Measurements from ENCODE around the gene ZNF576. TPM values are rescaled to one million over a fixed set of nuclear protein-coding genes. Genes with fewer than 3 reads are reported as not detected.

The ZNF576 gene
- total RNA-seq, 1 donor from 2014 or later = 21.9 TPM

GRCh38 chr19:43626838-43627237 lies 30.4 kb downstream of the ZNF576 start:
- no peaks in the 10 kb centered on the region for H3K4me1 ChIP-seq
- no peak overlapping the region for H3K27ac ChIP-seq
- no peak overlapping the region for H3K4me3 ChIP-seq
- DNase-seq (ENCODE audit: extremely low spot score in 2 of 2) = no peak
- no peaks in the 10 kb centered on the region for H3K9me3 ChIP-seq
- no peaks in the 10 kb centered on the region for H3K36me3 ChIP-seq
- TF ChIP-seq, protein P1, sequence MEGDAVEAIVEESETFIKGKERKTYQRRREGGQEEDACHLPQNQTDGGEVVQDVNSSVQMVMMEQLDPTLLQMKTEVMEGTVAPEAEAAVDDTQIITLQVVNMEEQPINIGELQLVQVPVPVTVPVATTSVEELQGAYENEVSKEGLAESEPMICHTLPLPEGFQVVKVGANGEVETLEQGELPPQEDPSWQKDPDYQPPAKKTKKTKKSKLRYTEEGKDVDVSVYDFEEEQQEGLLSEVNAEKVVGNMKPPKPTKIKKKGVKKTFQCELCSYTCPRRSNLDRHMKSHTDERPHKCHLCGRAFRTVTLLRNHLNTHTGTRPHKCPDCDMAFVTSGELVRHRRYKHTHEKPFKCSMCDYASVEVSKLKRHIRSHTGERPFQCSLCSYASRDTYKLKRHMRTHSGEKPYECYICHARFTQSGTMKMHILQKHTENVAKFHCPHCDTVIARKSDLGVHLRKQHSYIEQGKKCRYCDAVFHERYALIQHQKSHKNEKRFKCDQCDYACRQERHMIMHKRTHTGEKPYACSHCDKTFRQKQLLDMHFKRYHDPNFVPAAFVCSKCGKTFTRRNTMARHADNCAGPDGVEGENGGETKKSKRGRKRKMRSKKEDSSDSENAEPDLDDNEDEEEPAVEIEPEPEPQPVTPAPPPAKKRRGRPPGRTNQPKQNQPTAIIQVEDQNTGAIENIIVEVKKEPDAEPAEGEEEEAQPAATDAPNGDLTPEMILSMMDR (IDR thresholded peaks at IDR 0.05) = no peak
- no peak for TF ChIP-seq POLR2A (IDR thresholded peaks at IDR 0.05)
- intact Hi-C loops (cut with DNase I) = no loop called here
- no peaks in the 10 kb centered on the region for H3K27me3 ChIP-seq

DNA sequence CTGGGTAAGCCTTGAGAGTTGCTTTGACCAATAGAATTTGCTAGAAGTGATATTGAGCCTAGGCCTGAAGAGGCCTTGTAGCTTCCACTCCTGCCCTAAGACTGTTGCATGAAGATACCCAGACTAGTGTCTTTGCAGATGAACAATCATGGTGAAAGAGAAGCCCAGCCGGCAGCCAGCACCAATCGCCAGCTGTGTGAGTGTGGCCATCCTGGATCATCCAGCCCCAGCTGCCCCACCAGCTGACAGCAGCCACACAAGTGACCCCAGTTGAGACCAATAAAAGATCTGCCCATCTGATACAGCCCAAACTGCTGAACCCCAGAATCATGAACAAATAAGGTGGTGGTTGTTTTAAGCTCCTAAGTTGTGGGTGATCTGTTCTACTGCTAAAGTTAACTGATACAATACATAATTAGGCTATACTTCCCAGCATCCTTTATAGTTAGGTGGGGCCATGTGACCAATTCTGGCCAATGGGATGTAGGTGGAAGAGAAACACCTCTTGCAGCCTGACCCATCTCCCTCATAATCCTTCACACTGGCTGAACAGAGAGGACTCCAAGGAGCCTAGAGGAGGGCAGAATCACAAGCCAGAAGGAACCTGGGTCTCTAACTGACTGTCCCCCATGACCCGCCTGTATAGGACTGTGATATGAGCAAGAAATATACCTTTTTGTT lies 32.4 kb downstream of the ZNF576 start:
- DNase-seq (ENCODE audit: extremely low spot score in 2 of 2) = no peak
- H3K27me3 ChIP-seq = no peaks in the 10 kb centered on the region
- H3K4me3 ChIP-seq = no peak overlapping the region
- H3K27ac ChIP-seq = no peak overlapping the region
- no peaks in the 10 kb centered on the region for H3K4me1 ChIP-seq
- H3K36me3 ChIP-seq = no peaks in the 10 kb centered on the region
- TF ChIP-seq, protein P1 (IDR thresholded peaks at IDR 0.05) = no peak
- TF ChIP-seq POLR2AphosphoS5 (IDR thresholded peaks at IDR 0.05; ENCODE audit: insufficient read depth in 1 of 2, low read depth in 1 of 2) (no peak), POLR2A (IDR thresholded peaks at IDR 0.05) (no peak)
- no peaks in the 10 kb centered on the region for H3K9me3 ChIP-seq
- intact Hi-C loops (cut with DNase I) = no loop called here

GRCh38 chr19:43631491-43631890 lies 35.1 kb downstream of the ZNF576 start:
- intact Hi-C loops (cut with DNase I) = no loop called here
- no peak overlapping the region for H3K4me3 ChIP-seq
- H3K4me1 ChIP-seq = peaks cover 14% of the 10 kb centered on the region
- H3K9me3 ChIP-seq = no peaks in the 10 kb centered on the region
- no peak for TF ChIP-seq POLR2A (IDR thresholded peaks at IDR 0.05)
- TF ChIP-seq POLR2AphosphoS5 (IDR thresholded peaks at IDR 0.05; ENCODE audit: insufficient read depth in 1 of 2, low read depth in 1 of 2) = no peak
- TF ChIP-seq, protein P1 (IDR thresholded peaks at IDR 0.05) = no peak
- H3K27ac ChIP-seq = no peak overlapping the region
- DNase-seq (ENCODE audit: extremely low spot score in 2 of 2) = no peak
- H3K27me3 ChIP-seq = no peaks in the 10 kb centered on the region
- no peaks in the 10 kb centered on the region for H3K36me3 ChIP-seq

DNA sequence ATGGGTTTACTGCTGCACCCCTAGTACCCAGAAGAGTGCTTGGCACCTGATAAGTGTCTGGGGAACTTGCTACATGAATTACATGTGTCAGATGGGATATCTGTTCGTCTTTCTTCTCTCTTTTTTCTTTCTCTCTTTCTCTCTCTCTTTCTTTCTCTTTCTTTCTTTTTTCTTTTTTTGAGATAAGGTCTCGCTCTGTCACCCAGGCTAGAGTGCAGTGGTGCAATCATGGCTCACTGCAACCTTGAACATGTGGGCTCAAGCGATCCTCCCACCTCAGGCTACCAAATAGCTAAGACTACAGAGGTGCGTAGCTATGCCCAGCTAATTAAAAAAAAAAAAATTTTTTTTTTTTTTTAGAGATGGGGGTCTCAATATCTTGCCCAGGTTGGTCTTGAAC lies 37.1 kb downstream of the ZNF576 start:
- Histone ChIP-seq H3K36me3 (no peaks in the 10 kb centered on the region), H3K27ac (no peak overlapping the region), H3K4me1 (peaks cover 14% of the 10 kb centered on the region), H3K27me3 (no peaks in the 10 kb centered on the region), H3K4me3 (no peak overlapping the region), H3K9me3 (no peaks in the 10 kb centered on the region)
- TF ChIP-seq, protein P1 (IDR thresholded peaks at IDR 0.05) = no peak
- no peak for TF ChIP-seq POLR2AphosphoS5 (IDR thresholded peaks at IDR 0.05; ENCODE audit: insufficient read depth in 1 of 2, low read depth in 1 of 2)
- TF ChIP-seq POLR2A (IDR thresholded peaks at IDR 0.05) = no peak
- intact Hi-C loops (cut with DNase I) = no loop called here
- no peak for DNase-seq (ENCODE audit: extremely low spot score in 2 of 2)

DNA sequence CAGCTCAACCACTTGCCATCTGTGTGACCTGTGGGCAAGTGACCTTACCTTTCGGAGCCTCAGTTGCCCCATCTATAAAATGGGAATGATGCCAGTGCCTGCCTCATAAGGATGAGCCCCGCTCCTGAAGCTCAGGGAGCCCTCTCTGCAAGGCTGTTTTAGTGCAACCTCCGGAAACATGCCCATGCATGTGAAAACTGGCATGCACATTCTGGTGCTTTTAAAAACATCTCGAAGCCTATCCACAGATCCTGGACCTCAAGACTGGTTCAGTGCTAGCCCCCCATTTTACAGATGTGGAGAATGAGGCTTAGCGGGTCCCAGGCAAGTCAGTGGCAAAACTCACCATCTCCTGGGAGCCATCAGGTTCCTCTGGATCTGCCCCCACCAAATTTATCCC lies 37.7 kb downstream of the ZNF576 start:
- Histone ChIP-seq H3K4me1 (peaks cover 14% of the 10 kb centered on the region), H3K9me3 (no peaks in the 10 kb centered on the region), H3K27me3 (no peaks in the 10 kb centered on the region), H3K27ac (no peak overlapping the region), H3K4me3 (no peak overlapping the region), H3K36me3 (no peaks in the 10 kb centered on the region)
- intact Hi-C loops (cut with DNase I) = no loop called here
- TF ChIP-seq POLR2AphosphoS5 (IDR thresholded peaks at IDR 0.05; ENCODE audit: insufficient read depth in 1 of 2, low read depth in 1 of 2) = no peak
- TF ChIP-seq, protein P1 (IDR thresholded peaks at IDR 0.05) = no peak
- no peak for TF ChIP-seq POLR2A (IDR thresholded peaks at IDR 0.05)
- DNase-seq (ENCODE audit: extremely low spot score in 2 of 2) = no peak
